ENCODE data around the gene BFSP1.

DNA sequence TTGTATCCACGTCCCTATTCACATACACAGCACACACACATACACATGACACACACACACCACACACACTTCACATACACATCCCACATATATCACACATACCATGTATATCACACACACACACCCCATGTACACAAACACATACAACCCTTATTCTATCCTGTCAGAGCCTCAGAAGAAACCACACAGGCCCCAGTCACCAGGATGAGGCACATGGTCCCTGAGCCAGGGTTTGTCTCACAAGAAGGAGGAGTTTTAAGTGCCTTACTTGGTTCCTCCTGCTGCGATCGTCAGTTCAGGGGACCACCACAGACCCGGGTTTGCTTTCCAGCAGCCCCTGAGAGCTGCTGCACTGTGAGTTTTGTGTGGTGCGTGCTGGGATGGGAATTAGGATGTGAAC lies 23.6 kb downstream of the BFSP1 start:
- TF ChIP-seq GATA3 (IDR thresholded peaks at IDR 0.05; ENCODE audit: low read depth, low read length) (no peak), GATA2 (IDR thresholded peaks at IDR 0.05; ENCODE audit: low read depth, low read length) (no peak)

Measured in SH-SY5Y (cell line).